ENCODE results near the gene BTN2A1. TPM values are rescaled to one million over a fixed set of nuclear protein-coding genes. Genes with fewer than 3 reads are reported as not detected.

The BTN2A1 gene
- total and polyA plus RNA-seq, 2 of the 13 experiments (the other 11 are each of a cell fraction or from before 2014, with no cell fraction given) = 16.4 to 30.4 TPM

DNA sequence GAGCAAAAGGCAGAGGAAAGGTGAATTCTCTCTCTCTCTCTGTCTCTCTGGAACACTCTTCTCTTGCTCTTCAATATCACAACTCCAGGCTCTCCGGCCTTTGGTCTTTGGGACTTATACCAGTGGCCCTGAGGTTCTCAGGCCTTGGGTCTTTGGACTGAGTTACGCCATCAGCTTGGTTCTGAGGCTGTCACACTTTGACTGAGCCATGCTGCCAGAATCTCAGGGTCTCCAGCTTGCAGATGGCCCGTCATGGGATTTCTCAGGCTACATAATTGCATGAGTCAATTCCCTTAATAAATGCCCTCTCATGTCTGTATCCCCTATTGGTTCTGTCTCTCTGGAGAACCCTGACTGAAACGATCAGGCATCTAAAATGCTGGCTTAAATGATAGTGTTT lies 12.9 kb downstream of the BTN2A1 start:
- H3K4me3 ChIP-seq (replicated peaks in 1 of 3; ENCODE audit: insufficient read depth in 1 of 3, low read depth in 2 of 3, low read length in 3 of 3) = no peak overlapping the region
- H3K4me1 ChIP-seq (ENCODE audit: insufficient read depth, low read length) = peaks cover 32% of the 10 kb centered on the region
- no peak overlapping the region for H3K9ac ChIP-seq (ENCODE audit: insufficient read depth, low read depth, low read length)
- no peaks in the 10 kb centered on the region for H3K9me3 ChIP-seq (ENCODE audit: low read length)
- ChIA-PET POLR2A (interaction anchor here (1.0 kb wide), 1 partner anchor 62 kb away, joined by 3 read pairs; no protein-coding TSS in a partner anchor), CTCF (ENCODE audit: low intra/inter-chr PET ratio, low total read pairs) (no interaction called here)
- 71% methylated on average over 4 of the region's 4 CpGs for WGBS (ENCODE audit: low lambda C conversion rate)
- no TSS peak for BruUV-seq (replicated peaks)
- H3K27me3 ChIP-seq (ENCODE audit: control insufficient read depth in 1 of 2, insufficient read depth in 2 of 2, low read length in 2 of 2) = no peaks in the 10 kb centered on the region
- H3K79me2 ChIP-seq (ENCODE audit: insufficient read depth, low read length) = no peaks in the 10 kb centered on the region
- no peak overlapping the region for H3K27ac ChIP-seq (ENCODE audit: extremely low read length, insufficient read depth, low read length)
- DNase-seq (ENCODE audit: low spot score) = no peak
- in situ Hi-C loops (cut with HindIII; ENCODE audit: extremely low pct_ligation_motif_present, low pct_unique_long_range_greater_than_20kb) = no loop called here
- ATAC-seq = no peak
- FAIRE-seq = no peak
- no peaks in the 10 kb centered on the region for H4K20me1 ChIP-seq (ENCODE audit: insufficient read depth, low read length)
- H3K4me2 ChIP-seq (ENCODE audit: low read depth, low read length) = no peak overlapping the region
- intact Hi-C loops (cut with micrococcal nuclease; ENCODE audit: unreplicated experiment) = no loop called here
- no peak overlapping the region for H2AFZ ChIP-seq (ENCODE audit: low read length)
- peaks cover 15 to 25% of the 10 kb centered on the region in 2 experiments for H3K36me3 ChIP-seq (replicated peaks in 1 of 2; ENCODE audit: control insufficient read depth in 1 of 2, insufficient read depth in 2 of 2, low read length in 2 of 2)
- TF ChIP-seq DNMT3B (CRISPR knock-in tag; conservative IDR thresholded peaks at IDR 0.05) = no peak
- TF ChIP-seq NPAS2 (CRISPR knock-in tag; IDR thresholded peaks at IDR 0.05; ENCODE audit: borderline replicate concordance) = no peak
- no peak for TF ChIP-seq SMAD1 (CRISPR knock-in tag; IDR thresholded peaks at IDR 0.05; ENCODE audit: borderline replicate concordance, low read depth)
- no peak for TF ChIP-seq DZIP1 (CRISPR knock-in tag; IDR thresholded peaks at IDR 0.05)
- no peak for TF ChIP-seq SRSF4 (IDR thresholded peaks at IDR 0.05; ENCODE audit: low read depth, low read length, poor library complexity, severe bottlenecking)
- no peak for TF ChIP-seq ZBTB38 (CRISPR knock-in tag; IDR thresholded peaks at IDR 0.05)
- TF ChIP-seq RORA (CRISPR knock-in tag; IDR thresholded peaks at IDR 0.05) = no peak
- TF ChIP-seq MAF1 (CRISPR knock-in tag; IDR thresholded peaks at IDR 0.05; ENCODE audit: borderline replicate concordance) = no peak
- no peak for TF ChIP-seq ZNF264 (CRISPR knock-in tag; IDR thresholded peaks at IDR 0.05)
- 0 out of 2 replicates have a peak, but pooled peaks have one; percentile 52 for TF ChIP-seq HNF4G (IDR thresholded peaks at IDR 0.05; ENCODE audit: borderline replicate concordance, low read depth, low read length)
- no peak for TF ChIP-seq HNF4G (CRISPR knock-in tag; IDR thresholded peaks at IDR 0.05; ENCODE audit: borderline replicate concordance, low read depth)
- TF ChIP-seq POLR2AphosphoS2 (IDR thresholded peaks at IDR 0.05; ENCODE audit: low read depth, low read length) = no peak
- TF ChIP-seq ZNF652 (CRISPR knock-in tag; IDR thresholded peaks at IDR 0.05; ENCODE audit: borderline replicate concordance, low read depth) = no peak
- TF ChIP-seq ZNF564 (CRISPR knock-in tag; IDR thresholded peaks at IDR 0.05) = no peak
- no peak for TF ChIP-seq FOXA1 (IDR thresholded peaks at IDR 0.05)
- no peak for TF ChIP-seq FOXA1 (CRISPR knock-in tag; IDR thresholded peaks at IDR 0.05)
- TF ChIP-seq ZNF782 (CRISPR knock-in tag; IDR thresholded peaks at IDR 0.05; ENCODE audit: borderline replicate concordance) = no peak
- 0 out of 2 replicates have a peak, but pooled peaks have one; percentile 28 for TF ChIP-seq SALL1 (CRISPR knock-in tag; IDR thresholded peaks at IDR 0.05)
- TF ChIP-seq ZSCAN25 (CRISPR knock-in tag; IDR thresholded peaks at IDR 0.05) = no peak
- no peak for TF ChIP-seq HIVEP1 (CRISPR knock-in tag; IDR thresholded peaks at IDR 0.05)
